Testis (tissue), 2 donors: Measurements from ENCODE around the gene TMEM14B.

Experiments used
- CTCF ChIP-seq, 3 experiments: fragments of 450-650 bp in 2 of 3; fragments of 200-600 bp in 1 of 3; sonication (generic) in 1 of 3; IDR thresholded peaks; one replicate each; pipeline ENCODE4 v1.5.1; 2016 to 2019; ENCODE audit warnings: antibody characterized with exemption in 3 of 3, mild to moderate bottlenecking in 2 of 3, moderate library complexity in 1 of 3
- POLR2A ChIP-seq: fragments of 450-650 bp; IDR thresholded peaks from one replicate; pipeline ENCODE4 v1.6.1; 2017; ENCODE audit warnings: antibody characterized with exemption, mild to moderate bottlenecking, moderate library complexity

- TF ChIP-seq CTCF (IDR thresholded peaks at IDR 0.05) (no peak), POLR2A (no peak)
Observed at GRCh38 chr6:10721850-10722569, 25.6 kb upstream of the TMEM14B start.
